Upper lobe of right lung (tissue), 1 donor: ENCODE results near the gene NAB2. TPM values are rescaled to one million over a fixed set of nuclear protein-coding genes. Genes with fewer than 3 reads are reported as not detected.

Source experiments
- ATAC-seq: fragments of 200-7000 bp; cut with Tn5 transposase; one replicate; pipeline ENCODE4 v1.9.1; 2020; ENCODE audit warnings: mild to moderate bottlenecking, moderate library complexity
- DNase-seq: peaks from one replicate; pipeline ENCODE4 v3.0.0-alpha.2; 2020
- H3K27ac ChIP-seq: fragments of 200-600 bp; one replicate; pipeline ENCODE4 v1.8.0; 2022
- H3K27me3 ChIP-seq: fragments of 200-600 bp; one replicate; pipeline ENCODE4 v1.8.0; 2022; ENCODE audit warnings: mild to moderate bottlenecking
- H3K36me3 ChIP-seq: fragments of 200-600 bp; one replicate; pipeline ENCODE4 v1.8.0; 2022
- H3K4me1 ChIP-seq: fragments of 200-600 bp; one replicate; pipeline ENCODE4 v1.8.0; 2022
- H3K4me3 ChIP-seq: fragments of 200-600 bp; one replicate; pipeline ENCODE4 v1.8.0; 2022; ENCODE audit warnings: mild to moderate bottlenecking
- H3K9me3 ChIP-seq: fragments of 200-600 bp; one replicate; pipeline ENCODE4 v1.8.0; 2022
- intact Hi-C: fragments of 100-400 bp; cut with DNase I; formaldehyde crosslinking; loops from one replicate; pipeline ENCODE4 v1.11.0; 2022
- total RNA-seq: library from RNA; stranded (reverse); fragmentation: NEBNext Ultra II Directional; extraction: Animal tissue kit (Norgen Biotek cat#: 25700); gene quantifications from one replicate; pipeline ENCODE4 v1.2.1, GENCODE V29; 2021
- TF ChIP-seq, protein P1 (sequence below): fragments of 200-600 bp; IDR thresholded peaks from one replicate; pipeline ENCODE4 v1.8.0; 2022; ENCODE audit warnings: antibody characterized with exemption
- donor health status: DM: no; HTN: yes; CAD: no; lungs with severe emphysema.

The NAB2 gene
- total RNA-seq, 1 donor from 2014 or later, result 37.3 TPM

DNA sequence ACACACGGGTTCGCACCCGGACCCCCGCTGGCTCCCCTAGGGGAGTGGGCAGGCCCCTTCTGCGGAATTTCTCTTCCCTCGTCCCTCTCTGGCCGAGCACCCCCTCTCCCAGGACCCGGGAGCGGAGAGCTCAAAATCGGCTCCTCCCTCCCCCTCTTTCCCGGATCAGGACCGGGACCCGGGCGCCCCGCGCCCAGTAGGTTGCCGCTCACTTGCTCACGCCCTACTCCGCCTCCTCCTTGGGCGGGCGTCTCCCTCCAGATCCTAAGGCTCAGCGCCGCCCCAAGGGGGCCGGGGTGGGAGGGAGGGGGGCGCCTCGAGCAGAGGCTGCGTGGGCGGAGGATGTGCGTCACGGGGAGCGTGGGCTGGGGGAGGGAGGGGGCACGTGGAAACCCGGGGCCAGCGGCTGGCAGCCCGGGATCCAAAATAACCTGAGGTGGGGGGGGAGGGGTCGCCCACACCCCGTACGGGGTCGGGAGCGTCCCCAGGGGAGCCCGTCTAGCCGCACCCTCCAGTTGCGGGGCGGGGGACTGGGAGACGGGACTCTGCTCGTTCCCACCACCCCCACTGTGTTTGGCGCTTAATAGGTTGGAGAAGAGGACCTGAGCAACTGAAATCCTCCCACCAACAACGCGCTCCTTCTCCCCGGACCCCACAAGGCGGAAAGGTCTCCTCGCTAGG lies 1.8 kb upstream of the NAB2 start:
- Histone ChIP-seq H3K27me3 (no peaks in the 10 kb centered on the region), H3K4me1 (peaks cover 29% of the 10 kb centered on the region), H3K27ac (peak overlapping the region; percentile 99), H3K9me3 (no peaks in the 10 kb centered on the region), H3K4me3 (peak overlapping the region; percentile 63), H3K36me3 (peaks cover 13% of the 10 kb centered on the region)
- DNase-seq (peak; percentile 97), ATAC-seq (peak; percentile 71)
- intact Hi-C loops, result no loop called here
- TF ChIP-seq, protein P1, sequence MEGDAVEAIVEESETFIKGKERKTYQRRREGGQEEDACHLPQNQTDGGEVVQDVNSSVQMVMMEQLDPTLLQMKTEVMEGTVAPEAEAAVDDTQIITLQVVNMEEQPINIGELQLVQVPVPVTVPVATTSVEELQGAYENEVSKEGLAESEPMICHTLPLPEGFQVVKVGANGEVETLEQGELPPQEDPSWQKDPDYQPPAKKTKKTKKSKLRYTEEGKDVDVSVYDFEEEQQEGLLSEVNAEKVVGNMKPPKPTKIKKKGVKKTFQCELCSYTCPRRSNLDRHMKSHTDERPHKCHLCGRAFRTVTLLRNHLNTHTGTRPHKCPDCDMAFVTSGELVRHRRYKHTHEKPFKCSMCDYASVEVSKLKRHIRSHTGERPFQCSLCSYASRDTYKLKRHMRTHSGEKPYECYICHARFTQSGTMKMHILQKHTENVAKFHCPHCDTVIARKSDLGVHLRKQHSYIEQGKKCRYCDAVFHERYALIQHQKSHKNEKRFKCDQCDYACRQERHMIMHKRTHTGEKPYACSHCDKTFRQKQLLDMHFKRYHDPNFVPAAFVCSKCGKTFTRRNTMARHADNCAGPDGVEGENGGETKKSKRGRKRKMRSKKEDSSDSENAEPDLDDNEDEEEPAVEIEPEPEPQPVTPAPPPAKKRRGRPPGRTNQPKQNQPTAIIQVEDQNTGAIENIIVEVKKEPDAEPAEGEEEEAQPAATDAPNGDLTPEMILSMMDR, result no peak

DNA sequence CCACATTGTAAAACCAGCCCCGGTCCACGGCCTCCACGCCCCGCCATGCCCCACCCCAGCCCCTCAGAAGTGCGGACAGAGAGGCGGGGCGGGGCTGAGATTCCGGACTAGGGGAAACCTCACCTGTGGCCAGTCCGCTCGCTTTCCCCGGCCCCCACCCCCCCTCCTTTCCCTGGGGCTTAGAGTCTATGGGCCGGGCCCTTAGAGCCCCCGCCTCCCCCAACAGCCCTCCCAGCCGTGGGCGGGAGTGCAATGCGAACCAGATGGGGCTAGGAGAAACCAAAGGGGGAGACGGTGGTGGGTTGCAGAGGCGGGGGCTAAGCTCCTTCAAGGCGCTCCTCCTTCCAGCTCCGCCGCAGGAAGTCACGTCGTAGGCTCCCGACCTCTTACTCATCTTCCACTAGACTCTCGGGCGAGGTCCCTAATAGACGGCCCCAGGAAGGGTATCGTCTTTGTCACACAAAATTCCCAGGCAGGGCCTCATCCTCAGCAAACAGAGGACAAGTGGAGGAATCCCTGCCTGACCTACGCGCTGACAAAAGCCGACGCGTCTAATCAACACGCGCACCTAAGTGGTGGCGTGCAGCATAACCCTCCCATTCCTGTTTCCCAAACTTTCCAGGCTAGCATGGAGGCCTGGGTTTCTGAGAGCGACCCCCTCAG lies 1.1 kb upstream of the NAB2 start:
- H3K4me3 ChIP-seq, result peak overlapping the region; percentile 63
- no peaks in the 10 kb centered on the region for H3K9me3 ChIP-seq
- no peaks in the 10 kb centered on the region for H3K27me3 ChIP-seq
- H3K36me3 ChIP-seq, result peaks cover 20% of the 10 kb centered on the region
- H3K27ac ChIP-seq, result peak overlapping the region; percentile 99
- peak; percentile 97 for DNase-seq
- intact Hi-C loops, result no loop called here
- TF ChIP-seq, protein P1, result no peak
- peak; percentile 65 for ATAC-seq
- H3K4me1 ChIP-seq, result peaks cover 31% of the 10 kb centered on the region

GRCh38 chr12:57089271-57090245 lies 644 bp downstream of the NAB2 start:
- peaks cover 26% of the 10 kb centered on the region for H3K36me3 ChIP-seq
- H3K9me3 ChIP-seq, result no peaks in the 10 kb centered on the region
- H3K27ac ChIP-seq, result peak overlapping the region; percentile 87
- H3K27me3 ChIP-seq, result no peaks in the 10 kb centered on the region
- peak; percentile 91 for DNase-seq
- TF ChIP-seq, protein P1, result no peak
- H3K4me3 ChIP-seq, result peak overlapping the region; percentile 88
- intact Hi-C loops, result no loop called here
- H3K4me1 ChIP-seq, result peaks cover 46% of the 10 kb centered on the region
- ATAC-seq, result peak; percentile 3

- Histone ChIP-seq H3K27ac (peak overlapping the region; percentile 87), H3K36me3 (peaks cover 36% of the 10 kb centered on the region), H3K4me1 (peaks cover 49% of the 10 kb centered on the region), H3K9me3 (no peaks in the 10 kb centered on the region), H3K4me3 (peak overlapping the region; percentile 88), H3K27me3 (no peaks in the 10 kb centered on the region)
- intact Hi-C loops, result no loop called here
- ATAC-seq (no peak), DNase-seq (no peak)
- TF ChIP-seq, protein P1, result no peak
Observed at GRCh38 chr12:57090490-57090889, 1.6 kb downstream of the NAB2 start.

GRCh38 chr12:57090924-57091637 lies 2.2 kb downstream of the NAB2 start:
- H3K9me3 ChIP-seq, result no peaks in the 10 kb centered on the region
- H3K4me1 ChIP-seq, result peaks cover 47% of the 10 kb centered on the region
- peak overlapping the region; percentile 87 for H3K27ac ChIP-seq
- H3K27me3 ChIP-seq, result no peaks in the 10 kb centered on the region
- DNase-seq, result no peak
- TF ChIP-seq, protein P1, result no peak
- intact Hi-C loops, result no loop called here
- peak overlapping the region; percentile 88 for H3K4me3 ChIP-seq
- ATAC-seq, result no peak
- peaks cover 41% of the 10 kb centered on the region for H3K36me3 ChIP-seq
